Ecto neural progenitor cell (in vitro differentiated cells): ENCODE measurements around the gene MYO18A.
A peak's percentile ranks its signal among the peaks of the same experiment; 100 is the strongest.

Experiments used
- DNase-seq: peaks from one replicate; pipeline ENCODE4 v3.0.0-alpha.2; 2018; ENCODE audit warnings: low spot score

The MYO18A gene

DNA sequence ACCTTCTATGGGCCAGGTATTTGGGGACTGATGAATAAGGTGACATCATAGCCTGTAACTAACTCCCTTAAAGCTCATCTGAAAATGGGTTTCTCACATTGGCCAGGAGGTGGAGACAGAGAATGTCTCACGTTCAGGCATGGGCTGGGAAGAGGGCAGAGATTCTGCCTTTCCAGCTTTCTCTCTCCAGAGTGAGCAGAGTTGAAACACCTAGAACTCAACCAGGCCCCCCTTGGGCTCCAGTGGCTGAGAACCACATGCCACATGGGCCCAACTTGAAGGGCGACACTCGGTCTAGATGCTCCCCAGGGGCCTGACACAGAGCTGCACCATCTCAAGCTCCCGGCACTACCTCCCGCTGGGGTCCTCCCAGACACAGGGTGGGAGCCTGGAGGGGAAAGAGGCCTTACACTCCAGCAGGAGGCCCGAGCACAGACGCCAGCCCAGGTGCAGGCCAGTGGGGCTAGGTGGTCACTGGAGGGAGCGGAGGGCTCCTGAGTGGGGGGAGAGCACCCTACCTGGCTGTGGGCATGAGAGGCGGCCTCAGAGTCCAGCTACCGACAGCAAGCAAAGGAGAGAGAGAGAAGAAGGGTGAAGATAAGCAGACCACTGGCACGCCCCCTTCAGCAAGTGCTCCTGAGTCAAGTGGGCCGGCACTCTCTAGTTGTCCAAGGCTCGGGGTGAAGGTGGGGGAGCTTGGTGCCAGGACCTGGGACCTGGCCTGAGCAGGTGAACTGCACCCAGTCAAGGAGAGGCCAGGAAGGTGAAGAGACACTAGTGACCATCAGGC lies 55.9 kb downstream of the MYO18A start:
- DNase-seq = peak; percentile 65

DNA sequence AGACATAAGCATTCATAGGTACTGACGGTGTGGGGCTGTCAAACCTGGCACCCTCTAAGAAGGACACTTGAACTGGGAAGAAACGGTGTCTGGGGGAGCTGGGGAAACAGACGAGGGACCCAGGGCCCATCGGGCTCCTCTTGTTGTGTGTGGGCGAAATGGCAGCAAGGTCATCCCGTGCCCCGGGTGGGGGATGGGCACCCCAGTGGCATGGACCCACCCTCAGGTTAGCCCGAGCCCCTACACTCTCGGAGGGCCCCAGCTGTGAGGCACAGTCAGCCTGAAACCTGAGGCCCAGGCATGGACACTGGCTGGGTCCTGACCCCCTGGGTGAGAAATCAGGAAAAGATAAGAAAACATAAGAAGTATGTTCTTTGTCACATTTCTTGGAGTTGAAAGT lies 57.1 kb downstream of the MYO18A start:
- DNase-seq = no peak

DNA sequence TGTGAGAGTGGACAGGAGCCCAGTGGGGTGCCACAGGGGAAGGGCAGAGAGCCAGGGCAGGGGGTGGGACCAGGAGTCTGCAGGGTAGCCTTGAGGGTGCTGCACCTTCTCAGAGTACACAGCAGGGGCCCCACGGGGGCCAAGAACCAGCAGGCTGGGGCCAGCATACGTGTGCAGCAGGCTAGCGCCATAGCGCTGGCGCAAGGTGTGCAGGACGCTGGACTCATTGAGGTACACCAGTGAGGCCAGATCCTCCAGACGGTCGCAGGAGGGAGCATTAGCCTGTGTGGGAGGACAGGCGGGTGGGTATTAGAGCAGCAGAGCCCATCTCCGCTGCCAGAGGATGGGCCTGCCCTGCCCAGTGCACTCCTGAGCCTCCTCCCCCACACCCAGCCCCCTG lies 58.8 kb downstream of the MYO18A start:
- DNase-seq = no peak

DNA sequence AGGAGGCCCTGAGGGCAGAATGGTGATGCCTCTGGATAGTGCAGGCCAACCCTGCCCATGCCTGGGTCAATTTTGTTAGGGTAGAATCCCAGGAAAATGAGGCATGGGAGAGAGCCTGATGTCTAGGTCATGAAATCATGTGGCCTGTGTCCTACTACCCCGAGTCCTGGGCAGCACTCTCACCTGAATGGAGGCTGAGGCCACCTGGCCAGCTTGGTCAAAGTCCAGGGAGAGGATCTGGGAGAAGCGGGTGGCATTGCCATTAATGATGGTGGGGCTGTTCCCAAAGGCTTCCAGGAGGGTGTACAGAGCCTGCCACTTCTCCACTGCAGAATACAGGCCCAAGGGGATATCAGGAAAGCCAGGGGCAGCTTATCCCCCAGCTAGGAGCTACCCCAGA lies 59.8 kb downstream of the MYO18A start:
- no peak for DNase-seq

DNA sequence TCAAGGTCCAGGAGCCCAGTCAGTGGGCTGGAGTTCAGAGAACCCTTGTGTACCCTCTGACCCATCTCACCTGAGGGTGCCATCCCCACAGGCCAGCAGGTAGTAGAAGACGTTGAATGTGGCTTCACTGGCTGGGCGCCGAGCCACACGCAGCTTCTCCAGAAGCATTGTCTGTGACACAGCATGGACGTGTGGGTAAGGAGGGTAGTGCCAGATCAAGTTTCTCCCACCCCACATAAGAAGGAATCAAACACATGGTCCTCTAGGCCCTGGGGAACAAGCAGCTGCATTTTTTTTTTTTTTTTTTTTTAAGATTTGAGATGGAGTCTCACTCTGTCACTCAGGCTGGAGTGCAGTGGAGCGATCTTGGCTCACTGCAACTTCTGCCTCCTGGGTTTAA lies 60.9 kb downstream of the MYO18A start:
- no peak for DNase-seq

DNA sequence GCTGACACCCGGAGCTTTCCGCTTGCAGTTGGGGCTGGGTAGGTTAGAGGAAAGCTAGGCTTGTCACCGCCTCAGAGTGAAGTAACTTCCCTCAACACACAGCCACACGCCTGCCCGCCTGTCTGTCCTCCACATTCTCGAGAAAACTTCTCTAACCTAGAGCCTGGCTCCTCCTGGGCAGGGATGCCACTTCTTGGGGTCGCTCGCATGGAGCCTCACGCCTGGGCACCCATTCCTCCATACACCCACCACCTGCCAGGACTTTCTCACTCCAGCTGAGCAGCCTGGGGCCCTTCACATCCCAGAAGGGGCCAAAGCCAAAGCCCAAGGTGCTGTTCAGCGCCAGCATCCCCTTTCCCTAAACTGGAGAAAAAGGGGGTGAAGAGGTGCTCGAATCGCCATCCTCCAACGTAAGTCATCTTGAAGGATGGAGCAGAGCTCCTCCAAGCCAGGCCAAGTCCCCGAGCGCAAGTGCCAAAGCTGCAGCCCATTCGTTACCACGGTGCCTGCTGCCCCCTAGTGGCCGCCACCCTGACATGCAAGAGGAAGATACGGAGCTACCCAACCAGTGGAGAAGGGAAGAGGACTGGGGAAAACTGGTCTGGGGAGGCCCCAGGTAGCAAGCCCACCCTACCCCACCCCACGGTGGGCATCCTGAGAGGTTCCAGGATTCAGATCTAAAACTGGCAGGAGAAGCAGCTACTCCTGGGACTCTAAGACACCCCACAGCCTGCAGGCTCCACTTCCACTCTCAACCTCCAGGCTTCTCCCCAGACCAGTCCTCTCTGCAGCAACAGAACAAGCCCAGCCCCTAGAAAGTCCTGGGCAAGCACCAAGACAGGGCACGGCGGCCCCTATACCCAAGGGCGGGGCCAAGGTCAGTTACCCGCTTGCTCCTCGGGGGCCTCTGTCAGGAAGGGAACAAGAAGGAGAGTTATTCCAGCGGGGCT lies 63.1 kb downstream of the MYO18A start:
- DNase-seq = peak; percentile 95

DNA sequence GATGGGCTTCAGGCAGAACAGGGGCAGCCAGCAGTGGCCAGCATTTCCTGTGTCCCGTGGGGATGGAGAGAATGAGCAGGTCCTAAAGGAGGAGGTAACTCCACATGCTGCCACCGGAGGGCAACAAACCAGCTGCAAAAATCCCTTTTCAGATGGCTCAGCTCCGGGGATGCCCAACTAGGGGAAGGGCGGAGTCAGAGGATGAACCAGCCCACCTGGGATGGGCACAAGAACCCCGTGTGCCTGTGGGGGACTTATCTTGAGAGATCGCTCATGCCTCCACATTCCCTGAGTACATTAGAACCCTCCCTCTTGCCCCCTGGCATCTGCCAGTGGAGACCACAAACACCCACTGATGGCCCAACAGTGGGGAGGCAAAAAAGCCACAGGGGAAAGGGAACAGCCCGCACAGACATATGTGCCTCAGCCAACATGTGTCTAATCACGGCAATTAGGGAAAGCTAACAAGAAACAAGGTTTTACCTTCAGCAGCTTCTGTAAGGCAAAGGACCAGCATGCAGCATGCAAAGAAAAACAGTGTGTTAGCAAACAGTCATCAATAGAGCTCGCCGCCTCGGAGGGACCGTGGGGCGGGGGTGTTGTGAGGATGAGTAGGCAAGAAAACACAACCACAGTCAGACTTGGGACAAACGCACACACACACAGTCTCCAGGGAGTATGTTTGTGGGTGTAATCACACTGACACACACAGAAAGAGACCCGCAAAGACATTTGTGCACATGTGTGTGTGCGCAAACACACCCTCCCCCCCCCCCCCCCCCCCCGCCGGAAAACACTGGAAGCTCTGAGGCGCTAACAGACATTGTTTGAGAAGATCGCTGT lies 64.0 kb downstream of the MYO18A start:
- DNase-seq = peak; percentile 77

DNA sequence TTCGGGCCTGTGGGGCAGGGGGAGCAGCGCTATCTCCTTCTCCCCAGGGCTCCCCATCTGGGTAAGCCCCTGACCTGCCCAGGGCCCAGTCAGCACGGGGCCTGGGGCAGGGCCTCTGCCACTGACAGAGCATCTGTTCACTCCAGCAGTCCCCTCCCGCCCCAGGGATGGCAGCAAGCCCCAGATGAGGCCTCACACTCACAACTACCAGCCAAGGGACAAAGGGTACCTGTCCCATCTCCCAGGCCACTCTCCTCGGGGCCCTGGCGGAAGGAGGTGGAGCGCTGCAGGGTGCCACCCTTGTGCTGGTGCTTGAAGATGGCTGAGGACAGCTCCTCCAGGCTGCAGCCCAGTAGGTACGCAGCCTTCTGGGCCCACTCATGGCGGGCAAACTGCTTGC lies 64.8 kb downstream of the MYO18A start:
- no peak for DNase-seq

DNA sequence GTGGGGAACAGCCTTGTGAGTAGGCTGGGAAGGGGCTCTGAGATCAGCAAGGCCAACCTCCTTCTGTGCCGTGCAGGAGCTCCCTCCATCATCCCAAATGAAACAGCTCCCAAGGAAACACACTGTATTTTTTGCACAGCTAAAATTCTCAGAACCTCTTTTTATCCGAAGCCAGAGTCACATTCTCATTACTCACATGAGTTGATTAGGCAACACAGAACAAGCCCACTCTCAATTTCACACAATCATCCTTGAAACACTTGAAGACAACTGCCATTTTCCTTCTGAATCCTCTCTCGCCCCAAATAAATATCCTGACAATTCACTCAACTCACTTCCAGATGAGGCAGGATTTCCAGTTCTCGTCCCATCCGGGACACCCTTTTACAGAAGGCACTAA lies 66.1 kb downstream of the MYO18A start:
- DNase-seq = no peak

DNA sequence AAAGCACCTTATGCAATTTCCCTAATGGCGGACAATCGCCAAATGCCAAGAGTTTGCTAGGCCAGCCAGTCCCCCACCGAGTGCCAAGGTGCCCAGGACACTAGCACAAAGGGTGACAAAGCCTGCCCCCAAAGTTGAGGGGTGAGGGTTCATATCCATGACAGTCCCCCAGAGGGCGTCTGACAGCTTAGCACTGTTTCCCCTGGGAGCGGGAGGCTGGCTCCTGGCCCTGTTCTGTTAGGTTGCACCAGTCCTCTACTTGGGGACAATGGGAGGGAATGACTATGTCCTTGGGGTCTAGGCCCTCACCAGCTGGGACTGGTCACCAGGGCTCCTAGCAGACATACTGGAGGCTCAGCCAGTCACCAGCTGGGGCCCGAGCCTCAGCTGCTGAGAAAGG lies 66.9 kb downstream of the MYO18A start:
- DNase-seq = no peak

DNA sequence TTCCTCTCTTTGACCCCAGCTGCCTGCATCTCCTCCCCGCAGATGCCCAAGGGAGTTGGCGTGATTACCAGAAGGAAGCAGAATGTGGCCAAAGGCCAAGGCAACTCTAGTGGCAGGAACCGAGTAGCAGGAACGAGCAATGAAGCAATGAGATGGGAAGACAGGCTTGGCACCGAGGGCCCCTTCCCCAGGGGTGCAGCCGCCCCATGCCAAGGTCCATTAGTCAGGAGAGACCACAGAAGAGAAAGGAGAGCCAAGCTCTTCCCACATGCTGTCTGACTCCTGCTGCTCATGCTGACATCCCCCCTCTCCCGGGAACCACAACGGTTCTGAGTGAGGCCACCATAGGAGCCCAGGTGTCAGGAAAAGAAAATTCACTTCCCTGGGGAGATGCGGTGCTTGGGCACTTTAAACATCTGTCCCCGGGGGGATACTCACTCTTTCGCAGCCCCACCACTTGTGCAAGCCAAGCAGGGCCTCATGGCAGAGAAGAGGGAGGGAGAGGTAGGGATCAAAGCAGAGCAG lies 67.4 kb downstream of the MYO18A start:
- DNase-seq = no peak

DNA sequence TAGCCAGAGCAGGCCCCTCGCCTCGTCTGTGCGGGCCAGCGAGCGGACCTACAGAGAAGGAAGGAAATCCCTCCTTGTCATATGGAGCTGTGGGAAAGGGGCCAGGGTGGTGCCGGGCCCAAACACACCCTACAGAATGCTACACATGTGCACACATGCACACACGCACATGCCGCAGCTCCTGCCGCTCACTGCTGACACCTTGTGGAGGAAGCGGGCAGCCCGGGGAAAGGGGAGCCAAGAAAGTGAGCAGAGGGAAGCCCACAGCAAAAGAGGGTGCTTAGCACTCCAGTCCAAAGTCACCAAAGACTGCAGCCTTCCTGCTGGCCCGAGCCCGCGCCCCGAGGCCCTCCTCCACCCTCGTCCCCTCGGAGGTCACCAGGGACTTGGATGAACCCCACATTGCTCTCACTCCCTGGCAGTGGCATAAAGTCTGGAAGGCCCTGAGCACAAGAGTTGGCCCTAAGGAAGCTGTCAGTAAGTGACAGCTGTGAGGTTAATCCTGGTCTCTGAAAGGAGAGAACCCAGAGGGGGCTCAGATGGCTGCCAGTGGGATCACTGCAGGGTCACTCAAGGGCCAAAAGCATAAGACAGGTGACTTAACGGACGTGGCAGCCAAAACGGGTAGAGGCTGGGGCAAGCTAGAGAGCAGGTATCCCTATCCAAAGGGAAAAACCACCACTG lies 68.2 kb downstream of the MYO18A start:
- peak; percentile 90 for DNase-seq

DNA sequence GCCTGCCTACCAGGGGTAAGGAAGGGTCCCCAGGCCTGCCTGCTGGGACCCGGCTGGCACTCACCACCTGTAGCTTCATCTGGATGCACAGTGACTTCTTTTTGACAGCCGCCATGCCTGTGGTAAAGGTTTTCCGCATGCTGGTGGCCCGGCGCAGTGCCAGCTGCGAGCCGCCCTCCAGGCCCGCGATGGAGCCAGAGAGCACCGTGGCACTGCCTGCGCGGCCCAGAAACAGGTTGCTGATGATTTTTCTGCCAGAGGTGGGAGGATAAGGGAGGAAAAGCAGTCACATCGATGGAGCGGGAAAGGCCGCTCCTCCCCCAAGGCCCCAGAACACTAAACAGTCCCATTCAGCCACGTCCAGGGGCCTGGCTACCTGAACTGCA lies 69.8 kb downstream of the MYO18A start:
- DNase-seq = no peak

DNA sequence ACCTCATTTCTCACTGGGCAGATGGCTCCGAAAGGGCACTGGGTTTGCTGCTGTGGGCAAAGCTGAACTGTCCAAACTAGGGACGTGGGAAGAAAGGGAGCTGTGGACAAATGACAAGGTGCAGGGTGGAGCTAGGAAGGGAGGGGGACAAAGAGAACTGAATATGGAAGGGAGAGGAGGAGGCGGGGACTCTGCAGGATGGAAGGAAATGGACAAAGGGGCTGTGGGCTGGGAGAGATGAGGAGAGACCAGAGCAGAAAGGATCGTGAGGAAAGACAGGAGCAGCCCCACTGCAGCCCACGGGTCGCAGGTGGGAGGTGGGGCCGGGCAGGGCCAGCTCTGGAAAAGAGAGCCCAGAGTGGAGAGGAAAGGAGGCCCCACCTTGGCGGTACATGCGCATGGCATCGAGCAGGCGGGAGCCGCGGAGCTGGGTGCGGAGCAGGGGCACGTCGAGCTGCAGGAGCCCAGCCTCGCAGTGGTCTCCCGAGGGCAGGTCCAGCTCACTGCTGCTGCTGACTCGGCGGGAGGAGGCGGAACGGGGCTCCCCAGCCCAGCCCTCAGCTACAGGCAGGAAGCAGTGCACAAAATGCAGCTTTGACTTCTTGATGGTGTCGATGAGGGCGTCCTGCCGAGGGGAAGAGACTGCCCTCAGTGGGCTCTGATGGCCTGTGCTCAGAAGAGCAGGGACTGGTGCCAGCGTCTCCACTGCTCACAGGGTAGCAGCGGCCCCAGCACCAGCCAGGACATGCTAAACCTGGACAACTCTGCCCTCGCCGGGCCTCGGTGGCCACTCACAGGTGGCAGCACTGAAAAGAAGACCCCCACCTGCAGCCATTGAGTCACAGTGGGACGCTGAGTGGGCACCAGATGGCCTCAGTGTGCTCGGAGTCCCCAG lies 70.5 kb downstream of the MYO18A start:
- no peak for DNase-seq

DNA sequence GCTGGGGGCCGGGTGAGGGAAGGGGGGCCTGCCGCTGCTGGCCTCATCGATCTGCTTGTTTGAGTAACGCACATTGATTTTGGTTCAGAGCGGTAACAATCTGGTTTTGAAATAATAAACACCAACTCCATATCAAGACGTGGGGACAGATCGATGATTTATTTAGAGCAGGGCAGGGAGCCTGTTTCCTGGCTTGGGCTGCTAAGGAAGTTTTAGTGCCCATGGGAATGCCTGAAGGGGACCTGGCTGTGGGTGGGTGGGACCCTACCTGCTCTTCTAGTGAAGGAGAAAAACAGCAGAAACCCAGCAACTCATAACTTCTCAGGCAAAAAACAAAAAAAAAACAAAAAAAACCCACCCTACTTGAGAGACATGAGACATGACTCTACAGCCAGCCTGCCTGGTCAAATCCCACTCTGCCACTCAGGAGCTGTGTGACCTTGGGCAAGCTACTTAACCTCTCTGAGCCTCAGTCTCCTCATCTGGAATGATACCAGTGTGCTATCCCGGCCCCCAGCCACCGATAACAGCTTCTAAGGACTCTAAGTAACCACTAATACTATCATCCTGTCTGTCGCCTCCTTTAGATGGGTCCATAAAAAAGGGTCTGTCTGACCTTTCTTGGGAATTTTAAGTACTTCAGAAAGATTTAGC lies 71.2 kb downstream of the MYO18A start:
- no peak for DNase-seq

DNA sequence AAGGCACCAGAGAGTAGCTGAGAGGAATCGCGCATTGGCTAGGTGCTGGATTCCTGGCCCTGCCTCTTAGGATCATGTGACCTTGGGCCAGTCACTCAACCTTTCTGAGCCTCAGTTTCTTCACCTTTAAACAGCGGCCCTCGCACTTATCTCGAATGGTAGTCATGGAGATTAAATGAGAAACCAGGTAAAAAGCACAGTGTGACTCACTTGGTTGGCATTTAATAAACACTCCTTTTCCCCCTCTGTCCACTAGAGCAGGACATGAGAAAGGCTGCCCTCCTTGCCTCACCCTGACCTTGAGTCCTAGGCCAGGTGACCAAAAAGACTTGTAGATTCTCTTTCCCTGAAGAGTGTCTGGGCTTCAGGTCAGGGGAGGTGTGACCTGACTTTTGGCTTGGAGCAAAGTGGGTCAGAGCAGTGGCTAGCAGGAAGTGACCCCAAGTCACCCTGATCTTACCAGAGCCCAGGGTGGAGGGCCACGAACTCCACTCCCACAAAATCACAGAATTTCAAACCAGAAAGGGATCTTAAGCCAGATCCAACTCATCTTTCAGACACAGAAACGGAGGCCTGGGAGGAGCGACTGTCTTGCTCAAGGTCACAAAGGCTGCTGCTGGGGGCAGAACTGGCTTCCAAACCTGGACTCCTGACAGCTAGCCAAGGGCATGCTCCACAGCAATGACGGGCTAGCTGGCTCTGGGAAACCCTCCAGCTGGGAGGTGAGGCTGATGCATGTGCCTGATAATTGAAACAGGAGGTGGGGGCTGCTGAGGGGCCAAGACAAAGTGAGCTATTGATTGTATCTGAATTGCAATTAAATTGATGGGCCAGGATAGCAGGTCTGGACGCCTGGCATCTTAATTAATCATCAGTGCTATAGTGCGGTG lies 72.0 kb downstream of the MYO18A start:
- DNase-seq = no peak

DNA sequence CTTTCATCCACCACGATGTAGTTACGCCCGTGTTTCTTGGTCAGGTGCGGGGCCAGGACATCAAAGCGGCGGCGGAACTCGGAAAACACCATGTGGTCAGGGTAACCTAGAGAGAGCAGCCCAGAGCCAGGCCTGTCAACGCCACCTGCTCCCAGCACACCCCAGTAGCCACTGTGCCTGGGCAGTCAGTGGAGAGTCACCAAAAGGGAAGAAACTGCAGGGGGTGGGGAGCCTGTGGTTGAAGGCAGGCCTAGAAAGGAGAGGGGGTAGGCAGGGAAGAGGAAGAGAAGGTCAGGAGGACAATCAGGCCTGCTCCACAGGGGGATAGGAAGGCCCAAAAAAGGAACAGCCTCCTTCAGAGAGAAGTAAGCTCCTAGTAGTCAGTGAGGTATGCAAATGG lies 73.1 kb downstream of the MYO18A start:
- DNase-seq = no peak

DNA sequence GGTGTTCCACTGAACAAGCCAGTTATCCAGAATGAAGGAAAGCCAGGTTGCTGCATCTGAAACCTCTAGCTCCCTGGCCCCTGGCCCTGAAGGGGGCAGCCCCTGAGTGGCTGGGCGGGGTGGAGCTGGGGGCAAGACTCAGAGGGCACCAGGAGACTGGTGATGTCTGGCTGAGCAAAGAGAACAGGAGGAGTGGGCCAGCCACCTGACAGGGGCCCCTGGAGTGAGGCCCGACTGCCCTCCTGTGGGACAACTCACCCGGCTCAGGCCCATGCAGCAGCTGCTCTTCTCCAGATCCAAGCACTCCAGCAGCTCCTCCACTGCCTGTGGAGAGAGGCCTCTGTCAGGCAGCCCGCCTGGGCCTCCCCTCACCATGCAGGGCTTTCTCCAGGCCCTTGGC lies 76.9 kb downstream of the MYO18A start:
- no peak for DNase-seq

DNA sequence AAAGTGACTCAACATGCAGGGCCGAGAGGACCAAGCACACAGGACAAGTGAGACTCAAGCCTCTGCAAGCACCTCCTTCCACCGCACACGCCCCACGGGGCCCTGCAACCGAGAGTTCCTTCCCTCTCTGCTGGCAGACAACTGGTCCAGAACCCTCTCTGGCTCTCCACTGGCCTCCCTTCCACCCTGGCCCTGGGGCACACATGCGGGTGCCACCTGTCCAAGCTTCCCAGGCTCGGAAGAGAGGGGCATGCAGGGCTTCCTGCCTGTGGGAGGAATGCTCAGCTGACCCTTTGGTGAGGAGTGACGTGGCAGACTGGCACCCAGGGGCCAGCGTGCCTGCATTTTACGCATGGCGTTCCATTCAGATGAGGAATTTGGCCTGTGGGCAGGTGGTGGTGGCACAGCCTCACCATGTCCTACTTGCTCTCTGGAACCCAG lies 77.4 kb downstream of the MYO18A start:
- DNase-seq = no peak
